Fibroblast of skin of right quadriceps (primary cell): ENCODE data around the gene HOTAIR.

Source experiments
- DNase-seq: peaks from one replicate; pipeline ENCODE4 v3.0.0-alpha.2; 2013

Gene HOTAIR

DNA sequence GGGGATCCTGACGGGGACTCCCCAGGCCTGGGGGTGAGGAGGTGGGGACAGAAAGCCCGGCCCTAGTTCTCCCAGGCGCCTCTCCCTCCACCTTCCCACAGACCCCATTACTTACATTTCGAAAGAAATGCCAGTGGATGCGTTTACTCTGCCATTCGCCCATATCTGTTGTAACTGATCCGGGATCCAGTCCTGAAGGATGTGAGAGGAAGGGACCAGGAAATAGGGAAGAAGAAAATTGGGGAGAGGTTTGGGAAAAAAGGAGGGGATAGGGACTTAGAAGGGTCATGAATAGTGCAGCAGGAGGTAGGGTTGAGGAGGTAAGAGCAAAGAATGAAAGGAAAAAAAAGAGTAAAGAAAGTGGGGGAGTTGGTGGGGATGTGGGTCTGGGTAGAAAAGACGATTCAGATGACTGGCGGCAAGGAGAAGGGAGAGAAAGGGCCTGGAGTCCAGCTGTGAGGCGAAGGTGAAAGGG lies 18.9 kb downstream of the HOTAIR start:
- no peak for DNase-seq

DNA sequence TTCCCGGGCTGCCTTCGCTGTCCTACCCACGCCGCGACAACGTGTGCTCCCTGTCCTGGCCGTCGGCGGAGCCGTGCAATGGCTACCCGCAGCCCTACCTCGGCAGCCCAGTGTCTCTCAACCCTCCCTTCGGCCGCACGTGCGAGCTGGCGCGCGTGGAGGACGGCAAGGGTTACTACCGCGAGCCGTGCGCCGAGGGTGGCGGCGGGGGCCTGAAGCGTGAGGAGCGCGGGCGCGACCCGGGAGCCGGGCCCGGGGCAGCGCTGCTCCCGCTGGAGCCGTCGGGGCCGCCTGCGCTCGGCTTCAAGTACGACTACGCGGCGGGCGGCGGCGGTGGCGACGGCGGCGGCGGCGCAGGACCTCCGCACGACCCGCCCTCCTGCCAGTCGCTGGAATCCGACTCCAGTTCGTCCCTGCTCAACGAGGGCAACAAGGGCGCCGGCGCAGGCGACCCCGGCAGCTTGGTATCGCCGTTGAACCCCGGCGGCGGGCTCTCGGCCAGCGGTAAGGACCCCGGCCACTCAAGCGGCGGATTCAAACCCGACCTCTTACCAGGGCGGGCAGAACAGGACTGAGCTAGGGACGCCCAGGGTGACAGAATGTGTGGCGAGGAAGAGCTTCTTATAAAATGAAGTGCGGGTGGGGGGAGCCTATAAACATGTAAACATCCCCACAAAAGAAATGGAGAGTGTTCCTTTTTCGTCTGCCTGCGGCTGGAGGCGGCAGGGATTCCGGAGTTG lies 19.5 kb downstream of the HOTAIR start:
- DNase-seq, result no peak

DNA sequence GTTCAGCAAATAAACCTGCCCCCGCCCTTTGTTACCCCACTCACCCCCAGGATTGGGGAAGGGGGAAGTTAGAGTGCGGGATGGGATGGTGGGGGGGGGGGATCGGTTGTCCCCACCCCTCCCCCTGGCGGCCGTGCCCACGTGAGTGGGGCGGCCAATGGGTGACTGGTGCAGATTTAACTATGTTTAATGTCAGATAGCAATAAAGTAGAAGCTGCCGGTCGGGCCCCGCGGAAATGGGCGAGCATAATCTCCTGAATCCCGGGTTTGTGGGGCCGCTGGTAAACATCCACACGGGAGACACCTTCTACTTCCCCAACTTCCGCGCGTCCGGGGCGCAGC lies 20.1 kb downstream of the HOTAIR start, which contains the start of gene HOXC12:
Gene HOXC12, plus strand, starts transcription at position 210 of the 342 bp plus-strand sequence. Its CDS starts 27 bp downstream, at position 237.
- no peak for DNase-seq

DNA sequence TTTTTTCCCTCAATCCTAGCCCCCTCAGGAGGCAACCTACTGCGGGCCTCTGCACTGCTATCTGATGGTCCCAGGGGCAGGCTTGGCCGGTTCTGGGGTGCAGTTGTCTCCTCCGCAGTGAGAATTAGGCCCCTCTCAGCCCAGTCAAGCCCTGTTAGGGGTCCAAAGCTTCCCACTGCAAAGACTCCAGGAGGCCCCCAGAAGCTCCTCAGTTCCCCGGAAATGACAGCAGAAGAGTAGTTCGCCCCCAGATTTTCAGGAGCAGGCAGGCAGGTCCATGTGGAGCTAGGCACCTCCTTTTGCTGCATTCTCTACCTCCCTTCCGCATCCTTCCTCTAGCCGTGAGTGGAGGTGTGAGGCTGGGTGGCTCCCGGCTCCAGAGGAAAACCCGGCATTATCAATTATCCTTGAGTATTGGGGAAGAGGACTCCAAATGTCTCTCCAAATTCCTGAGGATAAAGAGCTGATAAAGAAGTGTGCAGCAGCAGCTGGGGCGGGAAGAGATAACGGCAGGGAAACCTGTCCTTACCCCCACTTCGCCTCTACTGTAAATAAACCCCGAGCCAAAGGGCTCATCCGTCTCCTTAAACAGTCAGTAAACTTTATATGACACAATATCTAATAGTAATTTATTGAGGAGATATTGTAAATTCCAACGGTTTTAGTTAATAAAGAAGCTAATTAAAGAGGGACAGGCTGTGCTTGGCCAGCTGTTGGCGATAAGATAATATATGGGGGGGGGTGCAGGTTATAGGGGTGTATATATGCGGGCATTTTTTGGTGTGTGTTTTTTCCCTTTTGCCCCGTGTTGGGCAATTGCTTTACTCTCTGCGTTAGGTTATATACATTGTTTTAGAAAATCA lies 20.7 kb downstream of the HOTAIR start:
- DNase-seq, result no peak

DNA sequence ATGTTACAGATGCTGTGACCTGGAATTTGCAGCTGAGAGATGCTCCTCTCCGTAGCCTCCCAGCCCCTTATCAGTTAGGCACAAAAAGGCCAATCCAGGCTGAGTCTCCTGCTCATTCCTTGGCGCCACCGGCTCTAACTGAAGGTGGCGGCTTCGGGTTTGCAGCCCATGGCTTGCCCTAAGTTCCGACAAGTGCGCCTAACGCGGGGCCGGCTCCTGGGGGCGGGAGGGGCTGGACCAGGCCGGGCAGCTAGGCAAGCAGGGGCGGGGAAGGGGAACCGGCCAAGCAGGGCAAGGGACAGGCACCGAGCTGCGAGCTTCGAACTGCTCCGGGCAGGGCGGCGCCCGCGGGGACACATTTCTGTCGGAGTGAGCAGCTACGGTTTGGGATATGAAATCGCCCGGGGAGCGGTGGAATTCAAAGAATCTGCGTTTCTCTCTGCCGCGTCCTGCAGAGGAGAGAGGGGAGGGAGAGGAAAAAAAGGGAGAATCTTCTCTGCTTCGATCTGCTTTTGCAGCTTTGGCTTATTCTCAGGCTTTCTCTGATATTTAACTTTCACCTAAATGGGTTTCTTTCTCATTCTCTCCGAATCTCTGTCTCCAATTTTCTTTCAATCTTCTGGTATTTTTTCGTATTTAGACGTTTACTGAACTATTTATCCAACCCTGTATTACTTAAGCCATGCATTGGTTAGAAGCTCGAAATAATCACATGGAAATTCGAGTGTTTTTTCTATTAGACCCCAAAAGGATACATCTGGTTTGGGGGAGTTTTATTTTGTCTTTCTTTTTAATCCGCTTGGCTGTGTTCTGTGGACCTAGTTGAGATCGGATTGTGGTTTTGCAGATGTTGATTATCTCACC lies 21.7 kb downstream of the HOTAIR start:
- DNase-seq, result peak; percentile 42

DNA sequence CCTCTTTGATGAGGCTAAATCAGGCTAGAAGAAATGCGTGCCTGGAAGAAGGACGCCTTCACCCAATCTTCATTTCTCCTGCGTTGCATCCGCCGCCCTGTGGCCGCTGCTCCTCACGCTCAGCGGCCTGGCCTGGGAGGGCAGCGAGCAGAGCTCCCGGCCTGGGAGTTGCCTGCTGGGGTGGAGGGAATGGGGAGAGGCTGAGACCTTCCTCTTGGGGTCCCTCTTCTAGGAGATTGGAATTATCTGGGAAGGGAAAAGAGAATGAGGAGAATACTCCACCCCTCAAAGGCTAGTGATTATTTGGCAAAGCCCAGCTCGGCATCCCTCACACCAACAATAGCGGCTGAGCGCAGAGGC lies 22.4 kb downstream of the HOTAIR start:
- DNase-seq, result no peak

DNA sequence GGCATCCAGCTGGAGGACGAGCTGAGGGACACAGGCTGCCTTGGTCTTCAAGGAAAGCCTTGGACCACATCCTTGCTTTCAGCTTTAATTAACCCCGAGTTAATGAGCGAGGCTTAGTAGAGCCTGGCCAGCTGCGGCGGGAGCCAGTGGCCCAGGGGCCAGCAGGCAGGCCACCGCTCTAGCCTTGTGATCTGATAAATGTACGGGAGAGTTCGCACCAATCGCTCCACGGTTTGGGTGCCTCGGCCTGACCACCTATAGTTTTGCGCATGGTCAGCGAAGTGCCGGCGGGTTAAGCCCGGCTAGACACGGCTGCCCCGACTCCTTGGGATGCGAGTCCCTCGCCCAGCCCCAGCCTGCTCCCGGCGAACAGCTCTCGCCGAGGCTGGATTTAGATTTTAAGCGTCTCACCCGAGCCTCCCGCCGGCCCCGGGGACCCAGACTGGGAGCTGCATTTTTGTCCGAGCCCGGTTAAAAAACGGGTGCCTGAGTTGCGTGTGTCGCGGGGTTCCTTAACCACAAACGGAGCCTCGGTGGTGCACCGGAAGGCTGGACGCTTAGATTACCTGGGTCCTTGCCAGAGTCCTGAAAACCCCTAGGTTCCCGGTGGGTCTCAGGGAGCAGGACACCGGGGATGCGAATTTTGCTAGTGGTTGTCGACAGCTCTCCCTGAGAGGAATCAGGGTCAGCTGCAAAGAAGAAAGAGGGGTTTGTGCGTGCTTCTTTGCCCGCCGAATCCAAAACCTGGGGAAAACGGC lies 23.0 kb downstream of the HOTAIR start:
- DNase-seq, result no peak

DNA sequence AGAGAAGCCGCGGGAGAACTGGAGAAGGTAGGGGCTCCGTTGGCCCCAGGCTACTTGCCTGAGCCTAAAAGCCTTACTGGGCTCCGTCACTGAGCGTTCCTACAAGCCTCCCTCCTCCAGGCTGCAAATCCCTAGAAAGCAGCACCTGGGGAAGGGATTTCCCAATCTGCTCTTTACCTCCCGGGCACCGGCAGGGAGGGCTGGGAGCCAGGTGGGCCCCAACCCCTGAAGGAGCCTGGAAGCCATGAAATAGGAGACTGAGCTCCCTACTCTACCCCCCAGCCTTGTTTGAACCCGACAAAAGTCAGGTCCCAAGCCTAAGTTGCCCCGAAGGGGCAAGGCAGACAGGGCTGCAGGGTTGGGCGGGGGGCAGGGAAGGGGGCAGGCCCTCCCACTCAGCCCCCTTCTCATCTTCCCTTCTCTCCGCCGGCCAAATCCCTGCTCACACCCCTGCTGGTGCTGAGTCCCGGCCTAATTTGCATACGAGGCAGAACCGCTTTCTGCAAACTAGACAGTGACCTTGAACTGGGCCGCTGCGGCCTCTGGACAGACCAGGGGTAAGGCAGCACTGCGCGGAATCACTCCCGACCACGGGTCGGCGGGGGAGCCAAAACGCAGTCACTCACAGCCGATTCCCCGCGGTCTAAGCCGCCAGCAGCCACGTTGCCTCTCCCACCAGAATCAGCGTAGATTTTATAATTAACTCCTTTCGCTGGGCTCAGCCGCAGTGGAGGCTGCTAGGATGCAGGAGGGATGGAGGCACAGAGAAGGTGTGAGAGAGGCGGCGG lies 23.8 kb downstream of the HOTAIR start:
- no peak for DNase-seq

DNA sequence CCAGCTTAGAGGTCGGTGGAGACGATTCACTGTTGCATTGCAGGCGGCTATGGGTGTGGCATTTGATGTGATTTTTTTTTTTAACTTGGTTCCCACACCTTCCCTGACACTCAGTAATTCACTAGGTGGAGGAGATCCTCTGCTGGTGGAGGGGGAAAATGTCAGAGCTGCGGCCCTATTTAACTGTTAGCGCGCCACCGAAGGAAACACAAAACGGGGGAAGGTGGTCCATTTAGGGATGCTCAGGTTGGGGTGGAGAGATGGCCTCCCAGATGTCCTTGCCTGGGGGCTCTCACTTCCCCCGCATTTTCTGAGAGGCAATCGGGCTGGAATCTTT lies 24.3 kb downstream of the HOTAIR start:
- no peak for DNase-seq

DNA sequence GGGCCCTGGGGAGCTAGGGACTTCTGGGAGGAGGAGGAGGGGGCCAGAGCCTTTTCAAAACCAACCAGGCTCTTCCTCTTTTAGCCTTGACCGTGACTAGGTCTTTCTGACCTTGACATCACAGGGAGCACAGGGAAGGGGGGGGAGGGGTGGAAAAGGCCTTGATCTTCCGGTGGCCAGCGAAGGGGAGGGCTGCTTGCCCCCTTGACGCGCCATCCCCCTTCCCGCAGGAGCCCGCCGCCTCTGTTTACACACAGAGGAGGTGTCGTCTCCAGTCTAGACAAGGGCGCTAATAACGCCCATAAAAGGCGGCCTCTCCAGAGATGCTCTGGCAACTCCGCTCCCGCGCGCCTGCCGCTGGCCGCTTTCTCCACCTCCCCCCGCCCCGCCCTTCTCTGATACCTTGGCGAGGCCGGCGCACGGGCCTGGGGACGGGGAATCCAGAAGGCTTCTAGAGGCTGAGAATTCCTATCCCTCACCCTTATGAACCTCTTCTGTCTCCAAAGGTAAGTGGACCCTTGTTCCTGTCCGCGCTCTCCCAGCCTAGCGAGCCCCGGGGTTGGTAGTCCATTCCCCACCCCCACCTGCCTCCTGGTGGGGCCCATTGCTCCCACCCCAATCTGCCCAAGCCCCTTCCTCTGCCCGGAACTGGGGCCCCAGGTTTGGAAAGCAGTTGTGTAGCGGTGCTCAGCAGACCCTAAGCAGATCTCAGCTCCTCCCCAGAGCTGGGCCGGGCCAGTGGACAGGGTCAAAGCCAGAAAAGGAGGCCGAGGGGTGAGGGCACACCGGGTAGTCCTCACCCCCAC lies 24.9 kb downstream of the HOTAIR start:
- no peak for DNase-seq

DNA sequence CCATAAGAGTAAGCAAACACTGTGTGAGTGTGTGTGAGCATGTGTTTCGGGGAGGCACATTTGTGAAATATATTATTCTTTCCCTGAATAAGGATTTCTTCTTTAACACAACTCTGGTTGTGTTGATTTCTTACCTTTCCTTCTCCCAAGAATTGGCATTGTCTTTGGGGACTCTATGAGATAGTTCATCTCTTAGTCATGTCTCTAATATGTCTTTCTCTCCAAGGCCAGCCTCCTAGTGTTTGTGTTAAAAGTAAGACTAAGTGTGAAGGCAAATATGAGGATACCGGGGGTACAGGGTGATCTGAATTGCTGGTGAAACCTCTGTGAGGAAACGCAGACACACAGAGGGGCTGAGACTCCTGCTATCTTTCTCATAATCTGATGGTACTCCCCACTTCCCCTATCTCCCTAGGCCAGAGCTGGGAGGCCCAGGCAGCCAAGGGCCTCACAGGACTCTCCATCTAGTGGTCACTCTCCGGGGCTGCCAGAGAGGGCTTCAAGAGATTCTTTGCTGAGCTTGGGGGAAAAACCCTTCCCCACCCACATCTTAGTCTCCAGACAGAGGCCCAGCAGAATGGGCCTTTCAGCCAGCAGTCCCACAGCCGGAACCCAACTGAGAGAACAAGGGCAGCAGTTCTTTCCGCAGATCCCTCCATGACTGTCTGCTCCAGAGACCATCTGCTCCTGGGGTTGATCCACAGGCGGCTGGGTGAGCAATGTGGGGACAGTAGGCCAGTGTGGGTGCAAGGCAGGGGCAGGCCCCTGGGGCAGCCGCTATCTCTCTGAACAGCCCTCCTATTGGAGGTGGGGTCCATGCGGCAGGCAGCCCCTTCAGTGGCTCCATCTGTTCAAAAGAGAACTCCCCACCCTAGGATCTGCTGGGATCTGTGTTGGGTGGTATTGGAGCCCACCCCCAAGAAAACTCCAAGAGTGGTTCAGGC lies 25.8 kb downstream of the HOTAIR start:
- no peak for DNase-seq

DNA sequence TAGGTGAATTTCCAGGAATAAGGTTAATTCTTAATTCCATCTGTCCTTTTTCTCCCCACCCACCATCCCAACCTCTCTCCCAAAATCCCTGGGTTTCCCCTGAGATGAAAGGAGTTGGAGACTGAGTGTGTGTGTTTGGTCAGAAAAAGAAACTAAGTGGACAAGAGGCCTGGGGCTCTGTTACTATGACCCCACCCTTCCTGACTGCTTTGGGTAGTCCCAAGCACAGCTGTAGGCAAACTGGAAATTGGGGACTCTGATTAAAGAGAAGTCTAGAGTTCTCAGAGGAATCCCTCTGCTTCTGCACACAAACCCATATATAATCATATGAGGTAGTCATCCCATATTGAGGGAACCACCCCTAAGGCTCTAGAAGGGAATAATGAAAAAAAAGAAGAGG lies 27.0 kb downstream of the HOTAIR start:
- no peak for DNase-seq

DNA sequence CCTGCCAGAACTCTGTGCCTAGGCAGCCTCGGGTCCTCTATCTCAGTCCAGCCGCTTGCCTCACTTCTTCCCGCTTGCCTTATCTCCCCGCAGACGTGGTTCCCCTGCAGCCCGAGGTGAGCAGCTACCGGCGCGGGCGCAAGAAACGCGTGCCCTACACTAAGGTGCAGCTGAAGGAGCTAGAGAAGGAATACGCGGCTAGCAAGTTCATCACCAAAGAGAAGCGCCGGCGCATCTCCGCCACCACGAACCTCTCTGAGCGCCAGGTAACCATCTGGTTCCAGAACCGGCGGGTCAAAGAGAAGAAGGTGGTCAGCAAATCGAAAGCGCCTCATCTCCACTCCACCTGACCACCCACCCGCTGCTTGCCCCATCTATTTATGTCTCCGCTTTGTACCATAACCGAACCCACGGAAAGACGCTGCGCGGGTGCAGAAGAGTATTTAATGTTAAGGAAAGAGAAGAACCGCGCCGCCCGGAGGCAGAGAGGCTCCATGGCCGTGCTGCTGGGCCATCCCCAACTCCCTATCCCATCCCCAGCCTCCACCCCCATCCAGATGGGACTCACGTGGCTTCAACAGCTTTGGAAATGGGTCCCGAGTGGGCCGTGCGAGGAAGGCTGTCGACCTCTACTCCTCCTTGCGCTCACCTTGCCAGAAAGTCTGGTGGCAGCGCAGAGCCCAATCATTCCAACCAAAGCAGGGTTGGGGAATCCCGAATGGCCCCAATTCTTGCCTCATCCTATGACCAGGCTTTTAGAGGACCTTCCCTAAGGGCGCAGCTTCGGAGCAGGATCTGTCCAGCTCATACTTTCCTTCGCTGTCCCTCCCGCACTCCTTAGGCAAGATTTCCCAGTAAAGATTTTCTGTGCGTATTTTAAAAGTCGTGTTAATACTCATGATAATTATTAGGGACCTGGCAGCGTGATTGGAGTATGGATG lies 29.6 kb downstream of the HOTAIR start:
- DNase-seq, result no peak

DNA sequence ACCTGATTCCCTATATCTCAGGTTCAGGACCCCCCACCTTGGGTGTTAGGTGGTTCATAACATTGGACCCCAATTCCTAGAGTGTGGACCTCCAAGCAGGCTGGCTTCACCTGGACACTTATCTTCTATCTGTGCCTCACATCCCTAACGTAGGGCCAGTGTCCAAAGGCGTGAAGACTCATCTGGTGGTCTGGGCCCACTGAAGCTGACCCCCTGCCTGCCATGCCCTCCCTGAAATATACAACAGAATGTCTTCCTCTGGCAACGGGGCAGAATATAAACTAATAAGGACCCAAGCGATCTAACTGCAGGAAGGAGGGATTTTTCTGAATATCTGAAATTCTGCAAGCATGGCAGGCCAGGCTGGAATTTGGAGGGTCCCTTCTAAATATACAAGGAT lies 30.5 kb downstream of the HOTAIR start:
- no peak for DNase-seq

DNA sequence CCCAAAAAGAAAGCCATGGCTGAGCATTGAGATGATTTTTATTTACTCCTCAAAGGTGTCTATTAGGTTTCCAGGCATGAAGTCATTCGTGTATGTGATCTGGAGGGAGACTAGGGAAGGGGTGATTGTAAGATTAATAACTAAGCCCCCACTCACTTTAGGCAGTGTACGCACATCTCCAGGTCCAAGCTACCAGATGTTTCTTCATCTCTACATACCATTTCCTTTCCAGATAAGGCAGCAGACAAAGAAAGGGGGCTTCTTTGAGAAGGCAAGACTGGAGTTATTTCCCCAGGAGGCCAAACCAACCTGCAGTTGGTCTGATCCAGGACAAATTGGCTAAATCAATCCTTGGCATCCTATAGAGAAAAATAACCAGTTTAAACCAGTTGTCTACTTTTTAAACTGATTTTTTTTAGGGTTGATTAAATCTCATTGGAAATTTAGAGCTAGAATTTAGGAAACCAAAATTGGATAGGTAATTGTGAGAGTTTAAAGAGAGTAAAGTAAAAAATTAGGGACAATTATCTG lies 32.2 kb downstream of the HOTAIR start:
- DNase-seq, result no peak

DNA sequence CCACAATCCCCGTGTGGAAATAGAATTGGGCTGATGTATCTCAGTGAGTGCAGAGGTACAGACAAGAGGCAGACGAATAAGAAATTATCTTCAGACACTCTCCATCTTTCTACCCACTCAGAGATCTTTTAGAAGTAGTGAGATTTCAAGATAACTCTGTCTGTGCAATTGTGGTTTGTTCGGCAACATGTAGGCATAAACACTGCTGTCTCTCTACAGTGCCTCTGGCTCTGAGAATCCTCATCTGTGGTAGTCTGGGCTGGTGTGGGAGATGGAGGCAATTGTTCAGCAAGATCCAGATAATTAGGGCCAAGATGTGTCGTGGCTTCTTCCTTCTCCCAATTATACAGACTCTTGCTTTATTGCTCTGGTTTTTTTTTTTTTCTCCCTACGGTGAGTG lies 33.0 kb downstream of the HOTAIR start:
- DNase-seq, result no peak

DNA sequence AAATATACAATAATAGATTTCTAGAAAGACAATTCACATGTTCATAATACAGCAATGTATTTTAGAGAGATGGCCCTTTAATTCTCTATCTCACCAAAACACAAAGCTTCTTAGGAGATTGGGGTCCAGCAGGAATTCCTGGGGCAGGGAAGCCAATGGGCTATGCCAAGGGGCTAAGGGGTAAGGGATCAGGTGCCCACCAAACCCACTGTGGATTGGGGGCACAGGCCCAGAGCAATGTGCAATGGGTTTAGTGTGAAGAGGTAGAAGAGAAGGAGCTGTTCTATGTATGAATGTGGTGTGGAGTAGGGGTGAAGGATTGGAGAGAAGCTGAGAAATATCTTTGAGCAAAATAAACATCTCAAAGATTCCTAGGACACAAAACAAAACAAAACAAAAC lies 33.6 kb downstream of the HOTAIR start:
- DNase-seq, result no peak

DNA sequence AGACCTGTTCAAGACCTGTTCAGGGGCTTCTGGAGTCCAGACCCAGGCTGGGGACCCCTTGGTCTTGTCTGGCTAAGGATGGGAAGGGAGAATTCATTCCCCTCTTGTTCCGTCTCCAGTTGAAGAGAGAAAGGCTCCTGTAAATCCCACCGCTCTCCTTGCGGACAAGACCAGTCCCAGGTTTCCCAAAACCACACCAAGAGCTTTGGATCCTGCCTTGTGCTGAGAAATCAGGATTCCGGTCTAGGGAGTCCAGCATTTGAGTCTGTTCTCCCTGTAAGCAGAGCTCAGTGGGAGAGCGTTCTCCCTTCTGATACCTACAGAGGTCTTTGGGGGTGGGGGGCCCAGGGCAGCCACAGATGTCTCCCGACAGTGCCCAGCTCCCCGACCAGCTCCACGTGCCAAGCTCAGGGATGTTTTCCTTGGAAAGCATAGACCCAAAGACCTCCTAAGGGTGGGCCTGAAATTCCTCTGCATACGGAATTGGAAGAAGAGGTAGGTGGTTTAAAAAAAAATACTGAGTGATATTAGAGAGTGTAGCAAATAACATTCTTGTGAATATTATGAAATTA lies 34.2 kb downstream of the HOTAIR start:
- DNase-seq, result no peak
